Heart left ventricle (tissue), 13 donors: ENCODE results near the gene MRPS14.

Experiments
- CTCF ChIP-seq, 12 donors: fragments of 200-600 bp; sonication (generic) in 4 of 12; IDR thresholded peaks; one replicate each; pipeline versions ENCODE4 v1.5.0 to v1.8.0; 2018 to 2022; ENCODE audit warnings: antibody characterized with exemption in 12 of 12, mild to moderate bottlenecking in 5 of 12
- POLR2A ChIP-seq, 2 donors: fragments of 450-650 bp; IDR thresholded peaks; one replicate each; pipeline ENCODE4 v1.6.1; 2017; ENCODE audit warnings: antibody characterized with exemption in 2 of 2, mild to moderate bottlenecking in 2 of 2, moderate library complexity in 2 of 2
- donor health status: ischemic (EF 13 %, LVEDD 7.1; RV severe dilation, severe dysfunction).
- donor health status: DM: no; HTN: yes; CAD: no.
- donor health status: DM: no; HTN: no; CAD: no.
- donor health status: ischemic (EF 25% LVEDD 6.9; RV normal size, moderate dysfunction).
- donor health status: ischemic (EF 25% LVEDD 5.7; RV mildly dilated, moderate dysfunction).
- donor health status: ischemic (EF 35%, LVEDD 5.7; RV mildly dilated, moderate dysfunction).
- donor health status: nonischemic (EF 11% LVEDD 7.7; RV severe dilation, severe dysfunction).
- donor health status: DM: yes; HTN: yes; CAD: no.
- donor health status: PGD.
- donor health status: ischemic (EF 29% LVEDD 5.4; RV normal size, mild dysfunction).
- donor health status: nonischemic (EF 23%, LVEDD 6.1; RV moderate dilation, normal function).

GRCh38 chr1:175043824-175044223 is 20.6 kb upstream of the MRPS14 start:
- no peak for TF ChIP-seq POLR2A (IDR thresholded peaks at IDR 0.05)
- TF ChIP-seq CTCF (IDR thresholded peaks at IDR 0.05) = no peak
